ENCODE results near the gene GNA14.
"Not testable (repeated sequence)": the region's sequence is repeated elsewhere in the genome, so short reads cannot be mapped to it uniquely, and the experiment has no call there.

Gene GNA14

DNA sequence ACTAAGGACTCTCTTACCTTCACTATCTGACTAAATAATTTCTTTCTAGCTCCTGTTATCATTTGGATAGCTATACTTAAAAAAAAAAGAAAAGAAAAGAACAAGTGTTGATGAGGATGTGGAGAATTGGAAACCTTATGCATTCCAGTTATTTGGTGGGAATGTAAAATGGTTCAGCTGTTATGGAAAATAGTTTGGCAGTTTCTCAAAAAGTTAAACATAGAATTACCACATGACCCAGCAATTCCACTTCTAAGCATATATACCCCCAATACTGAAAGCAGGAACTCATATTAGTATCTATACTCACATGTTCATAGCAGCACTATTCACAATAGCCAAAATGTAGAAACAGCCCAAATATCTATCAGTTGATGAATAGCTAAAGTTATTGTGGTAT is 61.1 kb downstream of the GNA14 start:
- DNase-seq, result no peak

- peak; percentile 28 for DNase-seq
Observed at GRCh38 chr9:77586591-77586990, 61.5 kb downstream of the GNA14 start.

GRCh38 chr9:77585335-77585786 is 62.8 kb downstream of the GNA14 start:
- peak; percentile 20 for DNase-seq

DNA sequence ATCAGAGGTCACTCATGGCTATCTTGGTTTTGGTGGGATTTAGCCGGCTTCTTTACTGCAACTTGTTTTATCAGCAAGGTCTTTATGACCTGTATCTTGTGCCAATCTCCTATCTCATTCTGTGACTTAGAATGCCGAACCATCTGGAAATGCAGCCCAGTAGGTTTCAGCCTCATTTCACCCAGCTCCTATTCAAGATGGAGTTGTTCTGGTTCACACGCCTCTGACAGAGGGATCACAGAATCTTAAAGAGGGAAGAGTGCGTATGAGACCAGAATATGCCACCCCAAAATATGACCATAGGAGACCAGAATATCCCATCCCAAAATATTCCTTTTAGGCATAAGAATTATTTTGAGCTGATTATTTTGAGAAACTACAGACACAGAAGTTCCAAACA is 63.2 kb downstream of the GNA14 start:
- not testable (repeated sequence) for DNase-seq

- DNase-seq, result peak; percentile 10
Observed at GRCh38 chr9:77582961-77583576, 65.1 kb downstream of the GNA14 start.

DNA sequence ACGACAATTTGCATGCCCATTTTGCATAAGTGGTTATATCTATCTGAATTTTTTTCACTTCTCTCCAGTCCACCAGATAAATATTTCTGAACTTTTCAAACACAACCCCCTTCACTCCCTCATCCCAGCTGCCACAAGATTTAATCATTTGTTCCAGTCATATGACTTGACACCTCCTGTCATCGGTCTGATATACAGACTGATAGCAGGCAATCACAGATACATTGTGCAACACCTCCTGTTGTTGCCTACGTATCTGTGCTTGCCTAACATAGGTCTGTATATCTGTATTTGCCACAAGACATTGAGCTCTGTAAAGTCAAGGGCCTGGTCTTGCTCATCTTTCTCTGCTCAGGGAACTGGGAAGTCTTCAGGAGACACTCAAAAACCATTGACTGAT is 65.6 kb downstream of the GNA14 start:
- no peak for DNase-seq

- no peak for DNase-seq
Observed at GRCh38 chr9:77575785-77576184, 72.3 kb downstream of the GNA14 start.

GRCh38 chr9:77569335-77569734 is 78.8 kb downstream of the GNA14 start:
- no peak for DNase-seq

DNA sequence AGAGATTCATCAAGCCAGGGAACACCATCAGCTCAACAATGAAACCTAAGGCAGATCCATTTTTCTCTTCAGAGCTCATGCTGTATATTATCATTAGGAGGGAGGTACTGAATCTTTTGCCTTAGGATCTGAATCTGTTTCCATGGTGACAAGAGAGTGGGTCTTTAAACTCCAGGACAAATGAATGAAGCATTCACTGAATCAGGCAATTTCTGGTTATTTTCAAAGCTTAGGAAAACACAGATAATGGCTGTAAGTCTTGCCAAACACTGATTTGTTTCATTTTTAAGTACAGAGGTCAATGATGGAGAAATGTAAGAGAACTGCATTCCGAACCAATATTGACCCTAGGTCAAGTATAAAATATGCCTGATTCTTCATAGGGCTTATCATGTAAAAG is 84.9 kb downstream of the GNA14 start:
- no peak for DNase-seq

- DNase-seq, result no peak
Observed at GRCh38 chr9:77562019-77562748, 85.9 kb downstream of the GNA14 start.

GRCh38 chr9:77561331-77562018 is 86.6 kb downstream of the GNA14 start:
- no peak for DNase-seq

DNA sequence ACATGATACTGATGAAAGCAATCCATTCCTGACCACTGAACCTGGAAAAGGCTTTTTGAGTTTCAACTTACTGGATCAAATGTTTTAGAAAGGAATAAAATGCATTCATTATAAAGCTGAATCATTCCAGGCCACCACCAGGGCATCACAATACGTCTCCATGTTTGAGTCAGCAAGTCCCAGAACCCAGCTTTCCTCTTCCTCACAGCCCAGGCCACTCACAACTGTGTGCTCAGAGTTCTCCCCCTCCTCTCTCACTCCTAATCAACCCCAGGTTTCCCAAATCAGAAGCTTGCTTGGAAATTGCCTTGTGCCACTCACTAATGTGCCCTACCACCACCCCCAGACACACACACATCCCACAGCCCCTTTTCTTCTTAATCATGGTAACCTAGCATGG is 91.7 kb downstream of the GNA14 start:
- DNase-seq, result no peak

- no peak for DNase-seq
Observed at GRCh38 chr9:77554586-77555105, 93.5 kb downstream of the GNA14 start.

DNA sequence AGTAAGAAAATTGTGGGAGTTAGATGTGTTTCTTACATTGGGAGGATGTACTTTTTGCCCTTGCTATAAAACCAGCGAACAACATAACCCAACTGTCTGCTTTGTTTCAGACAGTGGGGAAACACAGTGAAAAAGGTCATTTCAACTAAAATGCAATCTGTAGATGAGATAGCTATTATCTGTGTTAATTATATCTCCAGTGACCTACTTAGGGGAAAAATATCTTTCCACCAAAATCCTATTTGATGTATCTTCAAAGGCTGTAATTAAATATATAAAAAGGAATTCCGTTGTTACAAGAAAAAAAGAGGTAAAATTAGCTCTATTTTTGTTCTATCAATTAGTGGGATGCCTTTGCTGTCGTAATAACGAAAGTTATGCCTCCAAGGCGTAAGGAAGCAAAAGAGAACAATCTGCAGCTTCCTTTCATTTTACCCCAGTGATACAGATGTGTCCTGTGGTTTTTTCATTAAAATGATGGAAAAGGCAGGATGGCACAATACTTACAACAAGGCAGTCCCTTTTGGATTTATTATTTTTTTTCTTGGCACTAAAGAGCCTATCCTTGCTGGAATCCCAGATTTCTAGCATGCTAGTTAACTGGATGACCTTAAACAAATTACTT is 100.9 kb downstream of the GNA14 start:
- no peak for DNase-seq

- DNase-seq, result no peak
Observed at GRCh38 chr9:77546376-77546950, 101.7 kb downstream of the GNA14 start.

GRCh38 chr9:77544546-77544945 is 103.6 kb downstream of the GNA14 start:
- no peak for DNase-seq

- DNase-seq, result peak; percentile 60
Observed at GRCh38 chr9:77543131-77543822, 104.8 kb downstream of the GNA14 start.

DNA sequence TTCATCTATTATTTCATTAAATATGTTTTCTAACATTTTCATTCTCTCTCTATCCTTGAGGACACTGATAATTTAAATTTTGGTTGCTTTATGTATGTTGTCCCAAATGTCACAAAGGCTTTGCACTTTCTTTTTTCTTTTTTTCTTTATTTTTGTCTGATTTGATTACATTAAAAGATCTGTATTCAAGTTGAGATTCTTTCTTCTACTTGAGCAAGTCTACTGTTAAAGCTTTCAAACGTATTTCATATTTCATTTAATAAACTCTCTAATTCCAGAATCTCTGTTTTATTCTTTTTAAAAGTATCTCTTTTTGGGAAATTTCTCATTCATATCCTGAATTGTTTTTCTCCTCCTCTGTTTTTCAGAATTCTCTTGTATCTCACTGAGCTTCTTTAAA is 106.5 kb downstream of the GNA14 start:
- no peak for DNase-seq

- DNase-seq, result no peak
Observed at GRCh38 chr9:77541055-77541454, 107.1 kb downstream of the GNA14 start.

DNA sequence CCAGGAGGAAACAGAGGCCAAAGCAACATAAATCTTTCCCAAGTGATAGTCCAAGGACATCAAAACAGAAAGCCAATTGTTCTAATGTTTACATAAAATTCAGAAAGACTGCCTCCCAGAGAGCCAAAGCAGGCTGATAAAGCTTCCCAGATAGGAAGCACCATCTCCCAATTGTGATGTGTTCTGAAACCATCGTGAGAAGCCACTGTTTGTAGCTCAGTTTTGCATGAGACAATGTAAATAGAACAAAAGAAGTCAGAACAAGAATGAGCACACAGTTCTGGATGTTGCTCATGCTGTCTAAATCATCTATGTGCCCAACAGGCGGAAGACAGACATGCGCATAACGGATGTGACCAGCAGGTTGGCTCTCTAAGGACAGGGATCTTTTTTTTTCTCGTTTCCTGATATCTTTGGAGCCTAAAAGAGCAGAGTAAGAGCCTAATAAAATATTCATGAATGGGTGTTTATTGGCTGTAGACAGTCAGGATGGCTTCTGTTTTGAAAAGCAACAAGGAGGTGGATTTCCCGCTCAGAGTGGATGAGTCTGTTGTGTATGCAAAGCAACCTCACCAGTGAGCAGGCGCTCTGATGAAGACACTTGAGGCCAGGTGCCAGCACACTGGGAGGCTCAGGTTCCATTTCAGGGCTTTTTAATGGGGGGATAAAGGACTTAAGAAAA is 113.6 kb downstream of the GNA14 start:
- DNase-seq, result peak; percentile 59

DNA sequence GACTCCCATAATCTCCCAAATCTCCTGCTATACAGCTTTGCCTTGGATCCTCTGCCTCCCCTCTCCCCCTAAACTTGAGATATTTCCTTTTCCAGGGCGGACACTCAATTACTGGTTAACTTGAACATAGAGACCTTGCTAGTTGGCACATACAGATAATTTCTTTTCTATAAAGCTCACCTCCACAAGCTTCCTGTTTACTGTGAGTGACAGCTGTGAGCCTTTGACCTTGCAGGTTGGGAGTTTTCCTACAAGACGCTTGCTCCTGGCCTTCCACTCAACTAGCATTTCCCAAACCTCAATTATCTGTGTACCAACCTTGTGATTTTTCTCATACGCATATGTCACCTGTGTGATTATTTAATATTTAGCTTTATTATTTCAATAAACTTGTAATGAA is 114.5 kb downstream of the GNA14 start:
- DNase-seq, result no peak

GRCh38 chr9:77532607-77533006 is 115.5 kb downstream of the GNA14 start:
- DNase-seq, result no peak

Data from islet precursor cell (in vitro differentiated cells).